Esophagus squamous epithelium (tissue), 4 donors: ENCODE results near the gene PAX6.

Source experiments
- POLR2A ChIP-seq, 4 donors: fragments of 450-650 bp; IDR thresholded peaks; one replicate each; pipeline ENCODE4 v1.6.1; 2017; ENCODE audit warnings: antibody characterized with exemption in 4 of 4, mild to moderate bottlenecking in 4 of 4, moderate library complexity in 3 of 4
- TF ChIP-seq, protein P1 (sequence below), 6 experiments: fragments of 450-650 bp in 4 of 6; fragments of 200-600 bp in 2 of 6; sonication (generic) in 2 of 6; IDR thresholded peaks; one replicate each; pipeline ENCODE4 v1.5.1; 2016 to 2019; ENCODE audit warnings: antibody characterized with exemption in 6 of 6, mild to moderate bottlenecking in 4 of 6, moderate library complexity in 4 of 6

DNA sequence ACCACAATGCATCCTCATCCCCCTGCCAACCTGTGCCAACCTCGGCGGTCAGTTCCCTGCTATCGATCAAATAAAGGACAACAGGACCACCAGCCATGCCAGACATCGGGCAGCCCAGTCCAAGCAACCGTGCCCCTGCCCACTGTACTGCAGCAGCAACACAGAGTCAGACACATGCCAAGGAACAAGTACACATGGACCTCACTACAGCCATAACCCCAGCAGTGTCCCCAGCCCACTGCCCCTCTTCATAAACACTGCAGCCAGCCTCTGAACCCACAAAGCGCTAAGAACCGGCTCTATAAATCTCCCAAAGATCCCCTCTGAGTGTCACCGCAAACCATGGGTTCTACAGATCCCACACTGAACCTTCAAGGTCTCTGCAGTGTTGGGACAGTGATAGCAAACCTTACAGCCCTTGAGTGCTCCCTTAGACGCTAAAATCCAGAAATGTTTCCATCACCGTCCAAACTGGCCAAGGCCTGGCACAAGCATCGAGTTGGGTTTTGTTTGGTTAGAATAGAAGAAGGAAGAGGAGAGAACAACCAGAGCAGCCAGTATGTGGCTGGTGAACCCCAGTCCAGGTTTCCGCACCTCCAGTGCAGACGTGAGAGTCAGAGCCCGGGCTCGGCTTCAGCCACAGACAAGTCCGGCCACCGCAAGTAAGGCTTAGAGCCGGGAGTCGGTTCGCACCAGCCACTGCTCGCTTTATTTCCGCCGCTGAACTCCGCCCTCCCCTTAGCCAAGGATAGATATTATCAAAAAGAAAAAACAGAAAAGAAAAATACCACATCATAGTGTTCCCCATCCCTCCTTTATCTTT lies 7.9 kb downstream of the PAX6 start:
- TF ChIP-seq, protein P1, sequence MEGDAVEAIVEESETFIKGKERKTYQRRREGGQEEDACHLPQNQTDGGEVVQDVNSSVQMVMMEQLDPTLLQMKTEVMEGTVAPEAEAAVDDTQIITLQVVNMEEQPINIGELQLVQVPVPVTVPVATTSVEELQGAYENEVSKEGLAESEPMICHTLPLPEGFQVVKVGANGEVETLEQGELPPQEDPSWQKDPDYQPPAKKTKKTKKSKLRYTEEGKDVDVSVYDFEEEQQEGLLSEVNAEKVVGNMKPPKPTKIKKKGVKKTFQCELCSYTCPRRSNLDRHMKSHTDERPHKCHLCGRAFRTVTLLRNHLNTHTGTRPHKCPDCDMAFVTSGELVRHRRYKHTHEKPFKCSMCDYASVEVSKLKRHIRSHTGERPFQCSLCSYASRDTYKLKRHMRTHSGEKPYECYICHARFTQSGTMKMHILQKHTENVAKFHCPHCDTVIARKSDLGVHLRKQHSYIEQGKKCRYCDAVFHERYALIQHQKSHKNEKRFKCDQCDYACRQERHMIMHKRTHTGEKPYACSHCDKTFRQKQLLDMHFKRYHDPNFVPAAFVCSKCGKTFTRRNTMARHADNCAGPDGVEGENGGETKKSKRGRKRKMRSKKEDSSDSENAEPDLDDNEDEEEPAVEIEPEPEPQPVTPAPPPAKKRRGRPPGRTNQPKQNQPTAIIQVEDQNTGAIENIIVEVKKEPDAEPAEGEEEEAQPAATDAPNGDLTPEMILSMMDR (IDR thresholded peaks at IDR 0.05): no peak
- no peak for TF ChIP-seq POLR2A (IDR thresholded peaks at IDR 0.05)
